Head of caudate nucleus (tissue), 42 donors: ENCODE measurements around the gene ADGRB3.
A peak's percentile ranks its signal among the peaks of the same experiment; 100 is the strongest.
"Not testable (repeated sequence)": the region's sequence is repeated elsewhere in the genome, so short reads cannot be mapped to it uniquely, and the experiment has no call there.

Source experiments
- DNase-seq, 42 donors: peaks; one replicate each; pipeline versions ENCODE4 v3.0.0 to v3.0.0-alpha.2; 2020 to 2021; ENCODE audit warnings: mixed read lengths in 7 of 42
- intact Hi-C: fragments of 100-400 bp; cut with DNase I; formaldehyde crosslinking; loops from one replicate; pipeline ENCODE4 v1.15.0; 2022

ADGRB3 gene

DNA sequence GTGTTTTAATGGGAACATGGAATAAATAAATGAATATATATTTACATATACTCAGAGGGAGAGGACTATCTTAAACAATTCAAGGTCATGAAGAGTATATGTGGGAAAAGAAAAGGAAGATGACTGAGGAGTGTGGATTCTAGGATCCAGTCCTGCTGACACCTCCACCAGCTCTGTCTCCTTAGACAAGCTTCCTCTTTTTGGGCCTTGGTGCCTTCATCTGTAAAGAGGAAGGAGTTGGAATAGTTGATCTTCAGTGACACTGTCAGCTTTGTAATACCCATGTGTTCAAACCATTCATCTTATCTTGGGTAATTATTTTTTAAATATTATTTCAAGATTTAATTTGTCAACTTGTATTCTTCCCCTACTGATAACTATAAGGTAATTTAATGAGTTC is 338.0 kb downstream of the ADGRB3 start:
- intact Hi-C loops = no loop called here

DNA sequence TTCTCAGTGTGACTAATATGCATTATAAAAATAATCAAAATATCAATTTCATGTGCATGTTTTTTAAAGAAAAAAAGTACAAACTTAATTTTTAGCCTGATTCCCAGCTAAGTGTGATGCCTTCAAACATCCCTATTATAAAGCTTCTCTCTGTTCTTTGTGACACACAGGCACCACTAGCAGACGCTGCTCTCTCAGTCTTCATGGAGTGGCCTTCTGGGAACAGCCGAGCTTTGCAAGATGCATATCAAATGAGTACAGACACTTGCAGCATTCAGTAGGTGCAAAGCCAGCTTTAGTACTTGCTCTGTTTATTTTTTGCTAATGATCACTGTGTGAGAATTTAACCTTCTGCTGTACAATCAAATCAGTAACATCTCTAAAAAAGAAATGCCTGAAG is 340.0 kb downstream of the ADGRB3 start:
- intact Hi-C loops = no loop called here
- peak; percentile 50 to 93 (median 80) for DNase-seq

More for the DNA sequence above, 338.0 kb downstream of the ADGRB3 start:
- DNase-seq = no peak

DNA sequence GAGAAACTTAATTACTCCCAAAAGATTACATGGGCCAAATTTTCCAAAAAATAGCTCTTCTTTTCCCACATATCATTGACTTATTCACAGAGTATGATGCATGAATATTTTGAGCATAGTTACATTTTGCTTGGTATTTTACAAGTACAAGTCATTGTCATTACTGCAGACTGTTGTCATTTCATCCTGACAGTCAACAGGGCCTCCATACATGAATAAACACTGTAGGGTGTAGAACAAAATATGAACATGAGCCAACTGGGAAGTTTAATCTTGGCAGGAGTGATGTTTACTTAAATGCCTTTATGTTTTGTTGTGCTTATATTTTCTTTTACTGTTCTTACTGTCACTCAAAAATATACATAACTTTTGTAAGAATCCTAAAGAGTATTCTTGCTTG is 340.7 kb downstream of the ADGRB3 start:
- no peak for DNase-seq
- intact Hi-C loops = no loop called here

DNA sequence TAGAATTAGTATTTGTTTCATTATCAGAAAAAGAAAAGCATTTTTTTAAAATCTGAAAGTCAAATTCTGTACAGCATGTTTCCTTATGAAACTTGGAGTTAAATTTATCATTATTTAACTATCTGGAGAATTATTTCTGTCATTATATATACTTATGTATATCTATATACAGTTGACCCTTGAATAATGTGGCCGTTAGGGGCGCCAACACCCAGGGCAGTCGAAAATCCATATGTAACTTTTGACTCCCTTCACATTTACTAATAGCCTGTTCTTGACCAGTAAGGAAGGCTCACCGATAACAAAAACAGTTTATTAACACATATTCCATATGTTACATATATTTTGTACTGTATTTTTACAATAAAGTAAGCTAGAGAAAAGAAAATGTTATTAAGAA is 341.2 kb downstream of the ADGRB3 start:
- no peak for DNase-seq
- intact Hi-C loops = no loop called here

DNA sequence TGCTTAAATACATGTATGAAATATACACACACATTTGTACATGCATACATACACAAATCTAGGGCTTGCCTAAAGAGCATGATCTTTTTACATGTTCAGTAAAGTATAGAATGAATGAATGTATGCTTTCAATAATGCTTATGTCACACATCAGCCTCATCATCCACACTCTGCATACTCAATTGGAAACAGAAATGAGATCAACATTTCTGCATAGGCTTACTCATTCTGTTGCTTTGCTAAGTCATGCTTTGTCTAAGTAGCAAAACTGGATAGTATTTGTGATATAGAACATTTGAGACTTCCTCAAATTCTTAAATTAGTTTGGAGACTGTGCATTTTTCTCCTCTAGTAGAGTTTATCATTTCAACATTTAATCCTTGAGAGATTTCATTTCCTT is 343.3 kb downstream of the ADGRB3 start:
- intact Hi-C loops = no loop called here
- DNase-seq = no peak

DNA sequence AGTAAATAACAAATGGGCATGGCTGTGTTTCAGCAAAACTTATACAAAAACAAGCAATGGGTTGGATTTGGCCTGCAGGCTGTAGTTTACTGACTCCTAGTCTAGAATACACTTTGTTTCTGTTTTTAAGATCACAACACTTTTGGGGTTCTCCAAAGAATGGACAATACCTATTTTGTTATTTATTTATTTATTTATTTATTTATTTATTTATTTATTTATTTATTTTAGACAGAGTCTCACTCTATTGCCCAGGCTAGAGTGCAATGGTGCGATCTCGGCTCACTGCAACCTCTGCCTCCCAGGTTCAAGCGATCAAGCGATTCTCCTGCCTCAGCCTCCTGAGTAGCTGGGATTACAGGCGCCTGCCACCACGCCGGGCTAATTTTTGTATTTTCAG is 346.6 kb downstream of the ADGRB3 start:
- DNase-seq, intact Hi-C loops: not testable (repeated sequence)

DNA sequence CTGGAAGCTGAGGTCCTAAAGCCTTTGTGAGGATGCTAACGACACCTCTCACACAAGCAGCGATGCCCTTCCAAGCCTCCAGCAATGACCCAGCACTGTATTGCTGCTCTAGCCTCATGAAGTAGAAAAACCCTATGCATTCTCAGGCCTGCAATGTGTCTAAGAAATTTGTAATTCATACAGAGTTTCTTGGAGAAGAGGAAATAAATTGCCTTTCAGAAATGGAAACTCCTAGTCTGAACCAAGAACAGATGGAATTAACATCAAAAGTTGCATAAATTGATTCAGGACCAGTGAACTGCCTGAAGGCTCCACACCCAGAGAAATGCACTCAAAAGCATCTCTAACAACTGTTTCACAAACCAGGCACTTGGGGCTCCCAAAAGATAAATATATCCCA is 353.6 kb downstream of the ADGRB3 start:
- no peak for DNase-seq
- intact Hi-C loops = no loop called here

DNA sequence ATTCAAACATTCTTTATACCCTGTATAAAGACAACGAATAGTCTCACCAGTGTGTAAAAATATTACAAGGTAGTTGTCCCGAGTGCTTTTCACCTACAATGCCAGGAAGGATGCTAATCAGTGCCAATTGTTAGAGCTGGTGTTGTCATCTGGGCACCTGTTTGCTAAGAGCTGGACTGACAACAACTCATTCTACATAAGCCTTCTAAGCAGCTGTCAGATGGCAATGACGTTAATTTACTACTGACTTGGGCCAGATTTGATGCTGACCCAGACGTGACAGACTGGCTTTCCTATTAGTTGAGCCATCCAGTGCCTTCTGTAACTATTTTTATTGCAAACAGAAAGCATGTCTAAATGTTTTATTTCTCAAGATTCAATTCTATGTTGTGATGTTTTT is 355.2 kb downstream of the ADGRB3 start:
- intact Hi-C loops = no loop called here
- DNase-seq = no peak

DNA sequence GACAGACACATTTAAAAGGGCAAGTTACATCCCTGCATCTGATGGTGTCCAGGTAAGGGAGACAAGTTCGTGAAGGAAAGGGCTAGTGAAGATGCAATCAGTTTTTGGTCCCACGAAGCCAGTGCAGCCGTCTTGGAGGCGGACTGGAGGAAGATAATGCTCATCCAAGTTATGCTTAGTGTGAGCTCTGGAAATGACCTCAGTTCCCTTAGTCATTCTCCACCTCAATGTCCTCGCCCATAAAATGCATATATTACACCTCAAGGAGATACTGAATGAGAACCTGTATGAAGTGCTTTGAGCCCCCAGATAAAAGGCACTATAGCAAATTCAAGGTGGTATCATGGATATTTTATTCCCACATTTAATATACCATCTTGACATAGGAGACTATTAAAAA is 358.8 kb downstream of the ADGRB3 start:
- DNase-seq = no peak
- intact Hi-C loops = no loop called here

DNA sequence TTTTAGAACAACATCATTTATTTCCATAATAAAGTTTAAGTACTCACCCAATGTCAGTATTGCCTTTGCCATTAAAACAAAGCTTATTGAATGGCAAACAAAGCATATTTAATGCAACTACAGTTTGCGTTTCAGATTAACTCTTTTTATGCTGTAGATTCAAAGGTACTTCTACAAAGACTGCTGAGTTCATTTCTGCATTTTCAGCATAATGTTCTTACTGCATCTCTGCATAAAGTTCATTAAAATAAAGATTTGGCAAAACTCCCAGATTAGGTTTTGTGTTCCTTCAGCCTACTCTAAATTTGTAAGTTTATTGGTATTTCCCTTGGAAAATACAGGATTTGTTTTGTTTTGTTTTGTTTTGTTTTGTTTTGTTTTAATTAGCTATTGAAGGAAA is 359.4 kb downstream of the ADGRB3 start:
- DNase-seq = no peak
- intact Hi-C loops = no loop called here

DNA sequence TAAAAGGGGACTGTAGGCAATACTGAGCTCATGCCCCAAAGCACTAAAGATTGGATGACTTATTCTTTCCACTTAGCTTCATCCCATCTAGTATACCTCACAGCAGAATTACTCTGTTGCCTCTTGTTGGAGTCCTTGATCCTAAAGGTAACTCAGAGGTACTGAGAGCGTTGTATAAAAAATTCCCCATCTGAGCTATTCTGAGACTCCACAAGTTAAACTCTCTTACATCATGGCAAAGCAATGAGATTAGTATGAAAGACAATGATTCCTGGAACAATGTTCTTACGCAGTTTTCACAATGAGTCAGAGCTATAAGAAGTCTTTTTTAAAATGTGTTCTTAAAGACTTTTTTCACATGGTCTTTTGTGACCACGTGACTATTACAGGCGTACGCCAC is 370.1 kb downstream of the ADGRB3 start:
- intact Hi-C loops = no loop called here
- no peak for DNase-seq

DNA sequence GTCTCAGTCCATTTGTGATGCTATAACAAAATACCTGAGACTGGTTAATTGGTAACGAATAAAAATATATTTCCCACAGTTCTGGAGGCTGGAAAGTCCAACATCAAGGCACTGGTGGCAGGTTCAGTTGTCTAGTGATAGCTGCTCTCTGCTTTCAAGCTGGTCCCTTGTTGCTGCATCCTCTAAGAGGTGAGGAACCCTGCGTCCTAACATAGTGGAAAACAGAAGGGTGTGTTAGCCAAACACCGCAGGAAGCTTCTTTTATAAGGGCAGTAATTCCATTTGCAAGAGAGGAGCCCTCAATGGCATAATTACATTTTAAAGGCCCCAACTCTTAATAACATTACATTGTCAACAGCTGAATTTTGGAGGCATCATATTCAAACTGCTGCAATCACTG is 372.7 kb downstream of the ADGRB3 start:
- no peak for DNase-seq
- intact Hi-C loops = no loop called here

DNA sequence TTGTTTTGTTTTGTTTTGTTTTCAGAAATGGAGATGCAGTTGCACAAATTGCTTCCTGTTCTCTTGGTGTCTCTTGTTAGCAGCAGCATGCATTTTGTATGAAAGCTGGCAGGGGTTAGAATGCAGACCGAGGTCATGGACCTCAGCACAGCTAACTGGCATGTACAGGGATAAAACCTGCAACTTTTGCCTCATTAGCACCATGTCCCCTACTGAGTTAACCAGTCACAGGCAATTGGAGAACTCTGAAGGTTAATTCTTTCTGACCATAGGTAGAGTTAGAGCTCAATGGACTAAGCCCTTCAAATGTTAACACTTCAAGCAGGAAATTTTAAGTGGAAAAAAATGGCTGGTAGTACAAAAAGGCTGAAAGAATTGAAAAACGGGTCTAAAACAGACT is 377.1 kb downstream of the ADGRB3 start:
- intact Hi-C loops = no loop called here
- DNase-seq = no peak

DNA sequence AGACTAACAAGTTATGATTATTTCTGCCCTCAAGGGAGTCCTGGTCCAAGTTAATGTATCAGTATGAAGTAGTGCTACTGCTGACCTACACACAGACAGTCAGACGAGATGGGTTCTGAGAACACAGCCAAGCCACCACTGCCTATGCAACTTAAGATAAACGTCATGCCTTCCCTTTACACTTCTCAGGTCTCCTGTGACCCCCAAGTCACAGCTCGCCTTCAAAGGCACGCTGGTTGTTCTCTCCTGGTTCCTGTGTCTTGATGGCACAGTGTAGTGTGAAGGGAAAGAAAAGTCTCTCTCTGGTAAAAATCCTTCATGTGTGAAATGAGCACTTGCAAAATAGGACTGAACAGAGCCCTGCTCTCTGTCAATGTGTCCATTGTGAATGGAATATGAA is 377.8 kb downstream of the ADGRB3 start:
- no peak for DNase-seq
- intact Hi-C loops = no loop called here

DNA sequence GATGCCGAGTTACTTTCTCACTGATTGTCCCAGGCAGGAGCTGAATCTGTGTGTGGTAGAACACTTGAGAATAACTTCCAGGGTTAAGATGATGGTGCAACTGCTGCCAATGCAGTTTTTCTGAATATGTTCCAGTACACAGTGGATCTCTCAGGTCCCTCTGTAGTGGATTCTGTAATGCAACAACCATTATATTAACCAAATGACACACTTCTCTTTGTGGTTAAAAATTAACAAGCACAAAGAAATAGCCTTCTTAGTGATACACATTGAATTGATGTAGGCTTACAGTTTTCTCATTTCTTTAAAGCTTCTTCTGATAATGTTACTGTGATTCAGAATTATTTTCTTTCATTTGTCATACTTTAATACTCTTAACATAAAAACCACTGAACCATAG is 383.8 kb downstream of the ADGRB3 start:
- DNase-seq = no peak
- intact Hi-C loops = no loop called here

DNA sequence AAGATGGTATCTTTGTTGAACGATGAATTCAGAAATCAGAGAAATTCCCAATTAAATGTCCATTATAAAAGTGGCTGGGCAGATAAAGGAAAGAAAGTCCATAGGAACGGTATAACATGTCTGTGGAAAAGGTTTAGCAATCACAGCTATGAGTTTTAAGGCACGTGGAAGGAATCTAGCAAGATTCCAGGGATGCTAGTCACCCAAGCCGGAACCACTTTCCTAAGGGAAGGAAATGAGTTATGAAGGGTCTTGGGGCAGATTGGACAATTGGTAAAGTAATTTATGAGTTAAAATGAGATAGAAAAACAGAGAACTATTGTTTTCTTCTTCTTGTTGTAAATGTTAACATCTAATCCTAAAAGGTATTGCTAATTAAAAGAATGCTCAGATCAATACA is 384.8 kb downstream of the ADGRB3 start:
- intact Hi-C loops = no loop called here
- no peak for DNase-seq

DNA sequence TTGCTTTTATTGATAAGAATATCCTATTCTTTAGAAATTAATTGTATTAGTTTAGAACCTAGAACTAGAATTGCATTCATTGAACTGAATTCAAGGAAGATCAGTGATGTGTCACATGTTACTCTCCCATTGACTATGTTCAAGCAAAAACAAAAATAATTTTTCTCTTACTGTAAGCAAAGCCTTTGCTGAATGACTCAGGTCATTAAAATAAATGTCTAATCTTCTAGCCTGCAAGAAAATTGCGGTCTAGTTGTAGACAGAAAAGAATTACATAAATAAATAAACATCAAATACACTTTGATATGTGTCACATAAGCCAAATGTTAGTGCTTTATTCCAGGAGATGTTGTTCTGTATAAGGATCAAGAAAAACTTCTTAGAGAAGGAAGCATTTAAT is 387.9 kb downstream of the ADGRB3 start:
- intact Hi-C loops = no loop called here
- no peak for DNase-seq

DNA sequence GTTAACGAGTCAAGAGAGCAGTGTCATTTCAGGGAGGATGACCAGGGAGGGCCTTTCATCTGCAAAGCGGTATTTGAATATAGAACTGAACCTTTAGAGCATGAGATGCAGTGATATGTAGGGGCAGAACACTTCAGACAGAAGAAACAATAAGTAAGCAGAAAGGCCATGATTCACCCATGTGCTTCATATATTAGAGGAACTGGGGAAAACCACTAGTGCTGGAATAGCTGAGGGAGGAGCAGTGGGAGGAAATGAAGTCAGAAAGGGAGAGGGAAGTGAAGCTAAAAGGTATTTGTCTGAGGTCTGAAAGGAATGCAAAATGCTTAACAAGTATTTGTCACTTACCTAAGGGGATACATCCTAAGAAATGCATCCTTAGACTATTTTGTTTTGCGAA is 391.2 kb downstream of the ADGRB3 start:
- intact Hi-C loops = no loop called here
- peak in 2 of 42 donors; percentile 10 to 38 for DNase-seq

DNA sequence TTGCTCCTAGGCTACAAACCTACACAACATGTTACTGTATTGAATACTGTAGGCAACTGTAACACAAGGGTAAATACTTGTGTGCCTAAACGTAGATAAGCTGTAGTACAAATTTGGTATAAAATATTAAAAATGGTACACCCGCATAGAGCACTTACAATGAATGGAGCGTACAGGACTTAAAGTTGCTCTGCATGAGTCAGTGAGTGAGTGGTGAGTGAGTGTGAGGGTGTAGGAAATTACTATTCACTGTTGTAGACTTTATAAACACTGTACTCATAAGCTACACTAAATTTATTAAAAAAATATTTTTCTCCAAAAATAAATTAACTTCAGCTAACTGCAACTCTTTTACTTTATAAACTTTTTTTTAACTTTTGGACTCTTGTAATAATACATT is 391.6 kb downstream of the ADGRB3 start:
- DNase-seq = no peak
- intact Hi-C loops = no loop called here

DNA sequence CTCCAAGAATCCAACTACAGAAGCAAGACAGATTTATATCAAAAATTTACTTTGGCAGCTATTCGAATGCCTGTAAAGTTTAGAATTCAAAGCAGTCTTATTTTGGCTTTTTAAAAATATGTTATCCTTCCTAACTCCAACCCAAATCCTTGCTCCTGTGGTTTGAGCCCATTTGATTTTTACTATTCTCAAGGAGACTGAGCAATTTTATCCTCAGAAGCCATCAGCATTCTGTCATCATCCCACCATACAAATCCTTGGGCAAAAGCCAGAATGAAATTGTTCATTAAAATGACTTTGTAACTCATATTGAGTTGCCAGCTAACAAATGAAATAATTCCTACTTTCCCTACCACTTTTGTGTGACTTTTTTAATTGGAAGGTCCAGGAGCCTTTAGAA is 392.8 kb downstream of the ADGRB3 start:
- intact Hi-C loops = no loop called here
- no peak for DNase-seq

DNA sequence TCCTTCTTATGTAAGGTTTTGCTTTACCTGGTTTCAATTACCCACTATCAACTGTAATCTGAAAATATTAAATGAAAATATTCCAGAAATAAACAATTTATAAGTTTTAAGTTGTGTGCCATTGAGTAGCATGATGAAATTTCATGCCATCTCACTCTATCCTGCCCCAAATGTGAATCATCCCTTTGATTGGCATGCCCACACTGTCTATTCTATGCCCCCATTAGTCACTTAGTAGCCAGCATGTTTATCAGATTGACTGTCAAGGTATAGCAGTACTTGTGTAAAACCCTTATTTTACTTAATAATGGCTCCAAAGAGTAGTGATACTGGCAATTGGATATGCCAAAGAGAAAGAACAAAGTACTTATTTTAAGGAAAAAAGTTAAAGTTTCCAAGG is 403.8 kb downstream of the ADGRB3 start:
- DNase-seq = no peak
- intact Hi-C loops = no loop called here

DNA sequence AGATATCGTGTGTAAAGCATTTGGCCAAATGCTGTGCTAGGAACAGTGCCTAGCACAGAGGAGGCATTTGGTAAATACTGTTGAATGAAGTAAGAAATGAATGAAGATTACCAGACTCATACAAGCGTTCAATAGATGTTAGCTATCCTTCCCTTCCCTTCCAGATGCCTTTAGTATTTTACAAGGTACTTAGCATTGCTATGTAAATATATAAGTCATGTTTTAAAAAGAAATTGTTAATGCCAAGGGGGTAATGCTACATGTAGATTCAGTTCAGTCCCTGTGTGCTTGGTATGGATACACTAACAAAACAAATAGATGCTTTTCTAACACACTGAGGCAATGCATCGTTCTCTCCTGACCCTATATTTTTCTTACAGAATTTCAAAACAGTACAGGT is 407.2 kb downstream of the ADGRB3 start:
- intact Hi-C loops = no loop called here
- DNase-seq = no peak

DNA sequence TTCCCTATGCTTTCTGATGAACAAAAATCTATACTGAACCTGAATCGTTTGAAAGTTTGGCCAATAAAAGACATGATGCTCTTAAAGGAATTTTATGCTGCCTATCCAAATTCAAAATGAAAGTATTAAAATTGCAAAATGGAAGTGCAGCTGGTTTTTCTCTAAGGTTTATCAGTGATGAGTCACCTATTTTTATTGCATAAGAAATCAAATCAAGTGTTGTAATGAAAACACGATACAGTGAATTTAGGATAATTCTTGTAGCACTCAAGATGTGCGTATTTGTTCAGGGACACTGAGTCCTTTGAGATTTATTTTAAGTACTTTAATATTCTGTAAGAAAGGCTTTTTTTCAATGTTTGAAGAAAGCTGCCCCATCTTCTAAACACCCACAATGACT is 409.5 kb downstream of the ADGRB3 start:
- DNase-seq = no peak
- intact Hi-C loops = no loop called here
